Neuronal stem cell (in vitro differentiated cells): Measurements from ENCODE around the gene ELF4.

Experiments
- DNase-seq: peaks from one replicate; pipeline ENCODE4 v3.0.0-alpha.2; 2013; ENCODE audit warnings: low spot score
- H2AFZ ChIP-seq: one replicate; pipeline ENCODE4 v1.6.1; 2013; ENCODE audit warnings: mild to moderate bottlenecking, low read length, inconsistent platforms
- H2AK5ac ChIP-seq: 2 replicates; pipeline ENCODE4 v1.6.1; 2013; ENCODE audit warnings: low read depth, mild to moderate bottlenecking, inconsistent platforms, low read length, moderate library complexity, mixed read lengths
- H2BK120ac ChIP-seq: 2 replicates; pipeline ENCODE4 v1.6.1; 2013; ENCODE audit warnings: low read depth, mild to moderate bottlenecking, inconsistent platforms, low read length, moderate library complexity, mixed read lengths
- H2BK12ac ChIP-seq: one replicate; pipeline ENCODE4 v1.6.1; 2013; ENCODE audit warnings: low read length, inconsistent platforms
- H2BK15ac ChIP-seq: 2 replicates; pipeline ENCODE4 v1.6.1; 2013; ENCODE audit warnings: mild to moderate bottlenecking, low read length, inconsistent platforms, mixed read lengths
- H2BK5ac ChIP-seq: one replicate; pipeline ENCODE4 v1.6.1; 2013; ENCODE audit warnings: inconsistent platforms, mild to moderate bottlenecking, low read length, moderate library complexity
- H3K14ac ChIP-seq: one replicate; pipeline ENCODE4 v1.6.1; 2013; ENCODE audit warnings: low read length, inconsistent platforms
- H3K18ac ChIP-seq: 2 replicates; pipeline ENCODE4 v1.6.1; 2013; ENCODE audit warnings: low read length, inconsistent platforms
- H3K23ac ChIP-seq: 2 replicates; pipeline ENCODE4 v1.6.1; 2013; ENCODE audit warnings: low read depth, mild to moderate bottlenecking, mixed read lengths, low read length, inconsistent platforms; ENCODE audit not compliant: poor library complexity
- H3K27ac ChIP-seq: replicated peaks from 3 replicates; pipeline ENCODE4 v1.5.1; 2013; ENCODE audit warnings: low read length, inconsistent platforms
- H3K27me3 ChIP-seq, 3 experiments: 2 replicates each; pipeline ENCODE4 v1.6.1; 2013; ENCODE audit warnings: low read length in 3 of 3, mild to moderate bottlenecking in 2 of 3, inconsistent platforms in 1 of 3, low read depth in 1 of 3, mixed read lengths in 1 of 3, moderate library complexity in 1 of 3; ENCODE audit not compliant: control insufficient read depth in 3 of 3, insufficient read depth in 3 of 3
- H3K36me3 ChIP-seq, 2 donors: replicated peaks in 1 of 2; 2 replicates each; pipeline ENCODE4 v1.6.1; 2013; ENCODE audit warnings: low read length in 2 of 2; ENCODE audit not compliant: control insufficient read depth in 2 of 2, insufficient read depth in 2 of 2
- H3K4ac ChIP-seq: 2 replicates; pipeline ENCODE4 v1.6.1; 2013; ENCODE audit warnings: inconsistent platforms, mild to moderate bottlenecking, low read length, moderate library complexity
- H3K4me1 ChIP-seq, 2 donors: 1 replicate in 1 of 2; 2 replicates in 1 of 2; pipeline ENCODE4 v1.6.1; 2013; ENCODE audit warnings: low read length in 2 of 2, low read depth in 1 of 2; ENCODE audit not compliant: control insufficient read depth in 2 of 2, insufficient read depth in 1 of 2
- H3K4me2 ChIP-seq: one replicate; pipeline ENCODE4 v1.6.1; 2013; ENCODE audit warnings: mild to moderate bottlenecking, low read length, inconsistent platforms; ENCODE audit not compliant: insufficient read depth, poor library complexity, severe bottlenecking
- H3K4me3 ChIP-seq, 2 donors: 2 replicates each; pipeline ENCODE4 v1.5.1; 2013; ENCODE audit warnings: low read length in 2 of 2, mild to moderate bottlenecking in 2 of 2, inconsistent platforms in 1 of 2, moderate library complexity in 1 of 2
- H3K79me1 ChIP-seq: one replicate; pipeline ENCODE4 v1.6.1; 2013; ENCODE audit warnings: low read depth, mild to moderate bottlenecking, inconsistent platforms, low read length, moderate library complexity
- H3K9ac ChIP-seq: one replicate; pipeline ENCODE4 v1.6.1; 2013; ENCODE audit warnings: mild to moderate bottlenecking, low read depth, low read length, inconsistent platforms; ENCODE audit not compliant: poor library complexity
- H3K9me3 ChIP-seq, 2 donors: replicated peaks in 1 of 2; 2 replicates each; pipeline versions ENCODE3 to v1.6.1; 2013; ENCODE audit warnings: low read length in 2 of 2, mild to moderate bottlenecking in 2 of 2, inconsistent platforms in 1 of 2, low read depth in 1 of 2, mixed read lengths in 1 of 2, moderate library complexity in 1 of 2; ENCODE audit not compliant: control insufficient read depth in 2 of 2, insufficient read depth in 1 of 2
- H4K8ac ChIP-seq: one replicate; pipeline ENCODE4 v1.6.1; 2013; ENCODE audit warnings: low read depth, mild to moderate bottlenecking, inconsistent platforms, low read length, moderate library complexity
- H4K91ac ChIP-seq: one replicate; pipeline ENCODE4 v1.6.1; 2013; ENCODE audit warnings: low read length, low read depth, mild to moderate bottlenecking, inconsistent platforms; ENCODE audit not compliant: poor library complexity
- WGBS, 2 donors: extraction: QIAGEN DNeasy Blood & Tissue Kit; methylation state at CpG; one replicate each; pipeline ENCODE4 v1.1.7; 2013; ENCODE audit warnings: missing lambda C conversion rate in 2 of 2, mixed read lengths in 1 of 2; ENCODE audit not compliant: insufficient read length in 2 of 2, insufficient replicate concordance in 1 of 2; ENCODE audit errors: extremely low coverage in 2 of 2; 5-methylcytosine and 5-hydroxymethylcytosine counted together

The ELF4 gene

GRCh38 chrX:130136961-130137360 lies 26.7 kb upstream of the ELF4 start:
- H3K27ac ChIP-seq = no peak overlapping the region
- H3K27me3 ChIP-seq = no peaks in the 10 kb centered on the region
- H3K4ac ChIP-seq = no peak overlapping the region
- no CpG with 5 or more reads among the region's 8 CpGs for WGBS, 2 donors
- no peak overlapping the region for H3K18ac ChIP-seq
- H2AFZ ChIP-seq = no peak overlapping the region
- H2BK120ac ChIP-seq = no peak overlapping the region
- no peaks in the 10 kb centered on the region for H3K79me1 ChIP-seq
- H3K4me1 ChIP-seq = no peaks in the 10 kb centered on the region
- no peak overlapping the region for H2BK12ac ChIP-seq
- no peaks in the 10 kb centered on the region for H3K9me3 ChIP-seq
- no peak overlapping the region for H3K14ac ChIP-seq
- H3K9ac ChIP-seq = no peak overlapping the region
- H2BK15ac ChIP-seq = no peak overlapping the region
- H3K4me2 ChIP-seq = no peak overlapping the region
- H4K91ac ChIP-seq = no peak overlapping the region
- H2BK5ac ChIP-seq = no peak overlapping the region
- no peak overlapping the region for H3K4me3 ChIP-seq
- no peak for DNase-seq
- no peak overlapping the region for H4K8ac ChIP-seq
- no peak overlapping the region for H3K23ac ChIP-seq
- H2AK5ac ChIP-seq = no peak overlapping the region
- peaks cover 10 to 79% of the 10 kb centered on the region in 2 donors for H3K36me3 ChIP-seq

GRCh38 chrX:130136496-130136895 lies 26.2 kb upstream of the ELF4 start:
- H3K27me3 ChIP-seq = no peaks in the 10 kb centered on the region
- no peak overlapping the region for H3K4me2 ChIP-seq
- no peak overlapping the region for H2BK15ac ChIP-seq
- peaks cover 10 to 79% of the 10 kb centered on the region in 2 donors for H3K36me3 ChIP-seq
- H3K27ac ChIP-seq = no peak overlapping the region
- no peak overlapping the region for H2AFZ ChIP-seq
- no peak overlapping the region for H3K18ac ChIP-seq
- H2BK12ac ChIP-seq = no peak overlapping the region
- H3K9me3 ChIP-seq = no peaks in the 10 kb centered on the region
- no peak overlapping the region for H2BK120ac ChIP-seq
- no CpG with 5 or more reads among the region's 5 CpGs for WGBS, 2 donors
- no peak overlapping the region for H4K8ac ChIP-seq
- no peaks in the 10 kb centered on the region for H3K4me1 ChIP-seq
- H2BK5ac ChIP-seq = no peak overlapping the region
- no peak overlapping the region for H3K23ac ChIP-seq
- H3K9ac ChIP-seq = no peak overlapping the region
- no peak overlapping the region for H3K14ac ChIP-seq
- no peak for DNase-seq
- H3K4ac ChIP-seq = no peak overlapping the region
- no peak overlapping the region for H2AK5ac ChIP-seq
- no peak overlapping the region for H3K4me3 ChIP-seq
- no peaks in the 10 kb centered on the region for H3K79me1 ChIP-seq
- H4K91ac ChIP-seq = no peak overlapping the region

- WGBS, 2 donors = no CpG with 5 or more reads among the region's 5 CpGs
Measured at GRCh38 chrX:130130990-130131389, 20.7 kb upstream of the ELF4 start.

GRCh38 chrX:130125091-130125874 lies 15.0 kb upstream of the ELF4 start:
- WGBS, 2 donors = no CpG with 5 or more reads among the region's 13 CpGs
- H3K27ac ChIP-seq = no peak overlapping the region

More at GRCh38 chrX:130130990-130131389, 20.7 kb upstream of the ELF4 start:
- Histone ChIP-seq H2AK5ac (no peak overlapping the region), H3K27me3 (no peaks in the 10 kb centered on the region), H3K36me3 (peaks cover 2 to 80% of the 10 kb centered on the region in 2 donors), H3K18ac (no peak overlapping the region), H3K4me3 (no peak overlapping the region), H2AFZ (no peak overlapping the region), H2BK15ac (no peak overlapping the region), H2BK120ac (no peak overlapping the region), H3K9me3 (no peaks in the 10 kb centered on the region), H4K91ac (no peak overlapping the region), H3K4me2 (no peak overlapping the region), H3K79me1 (no peaks in the 10 kb centered on the region), H3K14ac (no peak overlapping the region), H3K27ac (no peak overlapping the region), H2BK5ac (no peak overlapping the region), H3K4me1 (no peaks in the 10 kb centered on the region), H2BK12ac (no peak overlapping the region), H4K8ac (no peak overlapping the region), H3K4ac (no peak overlapping the region), H3K23ac (no peak overlapping the region), H3K9ac (no peak overlapping the region)
- DNase-seq = no peak

More at GRCh38 chrX:130125091-130125874, 15.0 kb upstream of the ELF4 start:
- no peak overlapping the region for H3K4ac ChIP-seq
- DNase-seq = no peak
- H3K36me3 ChIP-seq = peaks cover 0 to 44% of the 10 kb centered on the region in 2 donors
- no peak overlapping the region for H2BK120ac ChIP-seq
- H2BK12ac ChIP-seq = no peak overlapping the region
- H3K23ac ChIP-seq = no peak overlapping the region
- H2AFZ ChIP-seq = no peak overlapping the region
- H2BK15ac ChIP-seq = no peak overlapping the region
- no peak overlapping the region for H4K8ac ChIP-seq
- no peaks in the 10 kb centered on the region for H3K9me3 ChIP-seq
- H2AK5ac ChIP-seq = no peak overlapping the region
- no peak overlapping the region for H3K4me2 ChIP-seq
- H3K14ac ChIP-seq = no peak overlapping the region
- H3K27me3 ChIP-seq = no peaks in the 10 kb centered on the region
- no peak overlapping the region for H3K18ac ChIP-seq
- H3K4me1 ChIP-seq = no peaks in the 10 kb centered on the region
- no peak overlapping the region for H2BK5ac ChIP-seq
- no peak overlapping the region for H3K4me3 ChIP-seq
- H3K9ac ChIP-seq = no peak overlapping the region
- H3K79me1 ChIP-seq = no peaks in the 10 kb centered on the region
- no peak overlapping the region for H4K91ac ChIP-seq
